ENCODE data around the gene ADORA2B.
A peak's percentile ranks its signal among the peaks of the same experiment; 100 is the strongest.
"Not testable (repeated sequence)": the region's sequence is repeated elsewhere in the genome, so short reads cannot be mapped to it uniquely, and the experiment has no call there.

Gene ADORA2B

GRCh38 chr17:15926039-15926740, 18.7 kb upstream of the ADORA2B start:
- DNase-seq: no peak

DNA sequence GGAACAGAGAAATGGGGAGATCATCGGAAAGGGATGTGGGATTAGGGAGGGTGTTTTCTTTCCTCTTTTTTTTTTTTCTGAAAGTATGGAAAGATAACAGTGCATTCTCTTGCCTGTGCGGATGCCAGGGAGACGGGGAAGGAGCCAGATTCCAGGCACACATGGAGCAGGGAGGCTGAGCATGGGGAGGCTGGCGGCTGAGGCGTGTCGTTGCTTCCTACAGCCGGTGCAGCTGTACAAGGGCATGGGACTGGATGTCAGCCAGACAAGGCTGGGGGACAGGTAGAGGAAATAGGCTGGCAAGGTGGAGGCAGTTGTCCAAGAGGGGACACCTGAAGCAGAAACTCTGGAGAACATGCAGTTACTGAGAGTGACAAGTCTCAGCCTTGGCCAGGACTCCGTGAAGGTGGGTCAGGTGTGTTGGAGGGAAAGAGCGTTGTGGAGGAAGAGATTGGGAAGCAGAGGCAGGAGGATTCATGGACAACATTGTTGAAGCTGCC, 16.6 kb upstream of the ADORA2B start:
- no peak for DNase-seq

- no peak for DNase-seq
Observed at GRCh38 chr17:15929941-15930340, 15.0 kb upstream of the ADORA2B start.

DNA sequence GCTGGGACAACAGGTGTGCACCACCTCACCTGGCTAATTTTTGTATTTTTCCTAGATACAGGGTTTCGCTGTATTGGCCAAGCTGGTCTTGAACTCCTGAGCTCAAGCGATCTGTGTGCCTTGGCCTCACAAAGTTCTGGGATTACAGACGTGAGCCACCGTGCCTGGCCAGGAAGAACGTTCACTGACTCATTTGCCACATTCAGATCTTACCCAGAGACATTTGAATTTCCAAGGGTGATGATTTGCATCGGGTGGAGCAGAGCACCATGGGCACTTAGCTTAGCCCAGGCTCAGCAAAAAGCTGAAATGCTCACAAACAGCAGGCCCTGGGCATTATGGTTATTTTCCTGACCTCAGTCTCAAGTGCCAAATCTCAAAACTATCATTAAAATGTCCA, 14.5 kb upstream of the ADORA2B start:
- no peak for DNase-seq

GRCh38 chr17:15931394-15931793, 13.5 kb upstream of the ADORA2B start:
- DNase-seq: no peak

DNA sequence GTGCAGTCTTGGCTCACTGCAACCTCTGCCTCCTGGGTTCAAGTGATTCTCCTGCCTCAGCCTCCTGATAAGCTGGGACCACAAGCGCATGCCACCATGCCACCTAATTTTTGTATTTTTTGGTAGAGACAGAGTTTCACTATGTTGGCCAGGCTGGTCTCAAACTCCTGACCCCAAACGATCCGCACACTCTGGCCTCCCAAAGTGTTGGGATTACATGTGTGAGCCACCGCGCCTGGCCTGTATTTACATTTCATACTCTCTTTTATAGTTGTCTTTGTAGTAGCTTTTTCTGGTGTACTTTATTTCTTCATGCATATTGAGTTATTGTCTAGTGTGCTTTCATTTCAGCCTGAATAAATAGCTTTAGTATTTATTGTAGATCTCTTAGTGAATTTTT, 10.1 kb upstream of the ADORA2B start:
- DNase-seq: no peak

GRCh38 chr17:15935891-15936290, 9.0 kb upstream of the ADORA2B start:
- DNase-seq: no peak

DNA sequence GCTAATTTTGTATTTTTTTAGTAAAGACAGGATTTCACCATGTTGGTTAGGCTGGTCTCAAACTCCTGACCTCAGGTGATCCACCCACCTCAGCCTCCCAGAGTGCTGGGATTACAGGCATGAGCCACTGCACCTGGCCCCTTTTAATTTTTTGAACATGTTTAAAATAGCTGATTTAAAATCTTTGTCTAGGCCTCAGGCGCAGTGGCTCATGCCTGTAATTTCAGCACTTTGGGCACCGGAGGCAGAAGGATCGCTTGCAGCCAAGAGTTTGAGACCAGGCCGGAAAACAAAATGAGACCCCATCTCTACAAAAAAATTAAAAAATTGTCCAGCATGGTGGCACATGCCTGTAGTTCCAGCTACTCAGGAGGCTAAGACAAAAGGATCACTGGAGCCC, 8.4 kb upstream of the ADORA2B start:
- not testable (repeated sequence) for DNase-seq

GRCh38 chr17:15941781-15942180, 3.1 kb upstream of the ADORA2B start:
- no peak for DNase-seq

- DNase-seq: no peak
Observed at GRCh38 chr17:15942207-15942833, 2.6 kb upstream of the ADORA2B start.

GRCh38 chr17:15943971-15944758, 765 bp upstream of the ADORA2B start:
- no peak for DNase-seq

- DNase-seq: peak; percentile 14
Observed at GRCh38 chr17:15945527-15946191, 729 bp downstream of the ADORA2B start.

DNA sequence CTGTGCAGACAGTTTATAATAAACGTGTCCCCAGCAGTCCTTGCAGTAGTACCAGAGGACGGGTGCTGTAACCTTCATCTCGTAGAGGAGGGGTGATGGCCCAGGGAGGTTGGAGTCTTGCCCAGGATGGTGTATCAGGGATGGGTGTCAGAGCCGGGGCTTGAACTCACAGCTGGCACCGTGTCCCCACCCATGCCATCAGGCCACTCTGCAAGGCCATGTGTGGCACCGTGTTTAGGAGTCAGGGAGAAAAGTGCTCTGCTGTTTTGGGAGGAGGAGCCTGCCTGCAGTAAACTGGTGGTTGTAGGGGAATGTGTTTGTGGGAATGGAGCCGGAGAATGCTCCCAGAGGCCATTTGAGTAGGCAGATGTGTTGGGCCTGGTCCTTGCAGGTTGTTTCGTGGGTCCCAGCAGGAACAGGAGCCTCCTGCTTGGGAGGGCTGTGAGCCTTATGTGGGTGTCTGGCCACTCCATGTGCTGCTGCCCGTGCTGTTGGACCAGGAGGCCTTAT, 1.7 kb downstream of the ADORA2B start:
- DNase-seq: no peak

- no peak for DNase-seq
Observed at GRCh38 chr17:15947271-15947670, 2.3 kb downstream of the ADORA2B start.

DNA sequence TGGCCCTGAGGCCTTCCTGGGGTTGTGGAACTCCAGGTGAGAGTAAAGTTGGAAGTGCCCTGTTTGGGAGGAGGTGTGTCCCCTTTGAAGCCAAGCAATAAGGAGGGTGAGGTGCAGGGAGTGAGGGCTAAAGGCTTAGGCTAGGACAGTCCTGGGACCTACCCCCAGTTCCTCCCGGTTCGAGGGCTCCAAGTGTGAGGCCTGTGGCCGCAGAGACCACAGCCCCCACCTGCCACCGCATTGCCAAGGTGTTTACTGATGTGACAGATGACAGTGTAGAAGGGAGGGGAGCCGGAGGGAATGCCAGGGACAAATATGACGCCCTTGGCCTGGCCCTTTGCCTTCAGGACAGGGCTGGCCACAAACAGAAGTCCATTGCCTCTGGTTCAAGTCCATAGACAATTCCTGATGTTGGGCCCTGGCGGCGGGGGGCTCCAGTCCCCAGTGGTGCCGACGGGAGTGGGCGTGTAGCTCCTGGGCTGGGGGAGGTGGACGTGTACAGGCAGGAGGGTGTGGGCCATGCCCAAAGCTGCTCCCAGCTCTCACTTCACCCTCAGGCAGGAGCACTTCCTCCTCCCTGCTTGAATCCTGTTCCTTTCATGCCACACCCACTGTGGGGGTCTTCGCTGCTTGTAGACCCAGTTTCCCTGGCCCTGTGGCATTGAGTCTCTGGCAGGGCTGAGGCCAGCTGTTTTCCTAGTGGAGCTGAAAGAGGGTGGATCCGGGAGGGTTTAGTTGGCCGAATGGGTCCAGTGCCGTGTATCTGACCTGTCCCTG, 3.2 kb downstream of the ADORA2B start:
- no peak for DNase-seq

DNA sequence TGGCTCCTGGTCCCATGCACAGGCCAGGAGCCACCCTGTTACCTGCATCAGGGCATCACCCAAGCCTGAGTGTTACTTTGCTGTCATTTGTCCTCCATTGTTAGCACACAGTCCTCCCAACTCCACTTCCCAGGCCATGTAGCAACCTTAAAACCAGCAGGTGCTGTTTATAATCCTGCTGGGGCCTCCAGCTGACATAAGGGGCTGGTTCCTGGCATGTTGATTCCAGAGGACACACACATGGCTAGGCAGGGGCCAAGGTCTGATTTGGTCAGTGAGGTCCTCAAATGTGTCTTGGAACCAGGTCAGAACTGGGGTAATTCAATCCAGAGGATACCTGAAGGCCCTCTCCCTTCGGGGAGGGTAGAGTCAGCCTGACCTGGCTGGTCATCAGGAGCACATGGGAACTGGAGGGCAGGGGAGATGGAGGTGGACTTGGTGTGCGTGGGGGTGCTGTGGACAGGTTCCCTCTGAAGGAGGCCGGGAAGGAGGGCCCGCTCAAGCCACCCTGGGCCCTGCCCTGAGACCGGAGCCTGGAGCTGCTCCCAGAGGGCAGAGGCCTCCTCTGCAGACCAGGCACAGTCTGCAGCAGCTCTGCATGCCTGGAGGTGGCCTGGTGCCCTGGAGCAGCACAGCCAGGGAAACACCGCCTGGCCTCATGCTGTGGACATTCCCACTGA, 6.6 kb downstream of the ADORA2B start:
- no peak for DNase-seq

DNA sequence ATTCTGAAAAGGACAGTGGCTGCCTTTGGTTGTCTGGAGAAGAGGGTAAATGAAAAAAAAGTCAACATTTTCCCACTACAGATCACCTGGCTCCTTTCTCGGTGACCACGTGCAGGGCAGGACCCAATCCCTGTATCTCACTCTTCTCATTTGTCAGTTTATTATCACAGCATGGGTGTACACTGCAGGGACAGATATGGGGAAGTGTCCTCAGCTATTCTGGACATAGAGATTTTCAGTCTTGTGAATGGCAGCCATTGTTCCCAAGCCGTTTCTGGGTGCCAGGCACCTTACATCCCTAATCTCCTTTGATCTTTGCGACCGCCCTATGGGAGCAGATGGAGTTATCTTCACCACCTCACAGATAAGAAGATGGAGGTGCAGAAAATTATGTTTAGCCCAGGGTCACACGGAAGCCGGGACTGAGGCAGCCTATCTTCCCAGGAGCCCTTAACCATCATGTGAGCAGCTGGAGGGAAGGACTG, 7.2 kb downstream of the ADORA2B start:
- DNase-seq: no peak

DNA sequence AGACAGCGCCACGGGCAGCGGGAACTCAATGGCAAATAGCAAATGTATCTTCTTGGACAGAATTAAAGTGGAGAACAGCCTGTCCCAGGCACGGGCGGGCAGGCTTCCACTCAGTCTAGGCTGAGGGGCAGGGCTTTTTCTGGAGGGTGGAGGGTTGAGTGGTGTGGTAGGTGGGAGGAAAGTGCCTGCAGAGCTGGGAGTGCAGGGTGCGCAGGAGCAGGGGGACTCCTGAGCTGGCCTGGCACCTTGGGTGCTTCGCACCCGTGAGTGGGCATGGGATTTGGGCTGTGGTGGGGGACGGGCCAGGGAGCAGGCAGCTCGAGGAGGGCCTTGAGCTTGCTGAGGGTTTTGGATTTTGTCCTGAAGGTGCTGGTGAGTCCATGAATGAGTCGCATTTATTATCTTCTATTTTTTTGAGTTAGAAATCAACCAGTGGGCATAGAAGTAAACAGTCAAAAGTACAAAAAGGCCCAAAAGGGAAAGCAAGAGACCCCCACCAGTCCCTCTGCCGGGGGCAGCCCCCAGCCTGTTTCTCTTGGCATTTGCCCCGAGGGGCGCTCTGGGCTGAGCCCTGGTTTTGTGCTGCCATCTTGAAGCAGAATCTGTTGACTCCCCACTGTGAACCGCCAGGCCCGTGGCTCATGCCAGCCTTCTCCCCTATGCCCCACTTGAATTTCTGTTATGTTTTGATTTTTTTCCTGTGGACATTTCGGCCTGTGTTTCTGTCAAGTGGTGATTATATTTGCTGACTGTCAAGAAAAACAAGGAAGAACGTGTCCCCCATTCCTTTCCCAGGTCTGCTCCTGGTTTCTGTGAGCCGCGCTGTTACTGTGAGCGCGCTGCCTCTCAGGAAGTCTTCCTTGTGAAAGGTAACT, 8.2 kb downstream of the ADORA2B start:
- no peak for DNase-seq

DNA sequence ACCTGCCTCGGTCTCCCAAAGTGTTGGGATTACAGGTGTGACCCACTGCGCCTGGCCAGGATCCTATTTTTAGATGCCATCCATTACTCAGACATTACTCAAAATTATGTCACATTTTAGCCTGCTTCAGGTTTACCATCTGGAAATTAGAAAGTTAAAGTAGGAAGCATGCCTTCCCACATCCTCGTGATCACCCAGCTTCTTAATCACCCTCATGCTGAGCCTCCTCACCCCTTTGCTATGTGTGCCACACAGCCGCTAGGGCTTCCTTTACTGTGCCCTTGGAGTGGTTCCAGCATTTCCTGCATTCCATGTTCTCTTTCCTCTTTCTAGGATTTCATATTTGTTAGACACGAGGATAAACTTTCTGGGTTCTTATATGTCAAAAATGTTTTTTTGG, 9.3 kb downstream of the ADORA2B start:
- DNase-seq: no peak

DNA sequence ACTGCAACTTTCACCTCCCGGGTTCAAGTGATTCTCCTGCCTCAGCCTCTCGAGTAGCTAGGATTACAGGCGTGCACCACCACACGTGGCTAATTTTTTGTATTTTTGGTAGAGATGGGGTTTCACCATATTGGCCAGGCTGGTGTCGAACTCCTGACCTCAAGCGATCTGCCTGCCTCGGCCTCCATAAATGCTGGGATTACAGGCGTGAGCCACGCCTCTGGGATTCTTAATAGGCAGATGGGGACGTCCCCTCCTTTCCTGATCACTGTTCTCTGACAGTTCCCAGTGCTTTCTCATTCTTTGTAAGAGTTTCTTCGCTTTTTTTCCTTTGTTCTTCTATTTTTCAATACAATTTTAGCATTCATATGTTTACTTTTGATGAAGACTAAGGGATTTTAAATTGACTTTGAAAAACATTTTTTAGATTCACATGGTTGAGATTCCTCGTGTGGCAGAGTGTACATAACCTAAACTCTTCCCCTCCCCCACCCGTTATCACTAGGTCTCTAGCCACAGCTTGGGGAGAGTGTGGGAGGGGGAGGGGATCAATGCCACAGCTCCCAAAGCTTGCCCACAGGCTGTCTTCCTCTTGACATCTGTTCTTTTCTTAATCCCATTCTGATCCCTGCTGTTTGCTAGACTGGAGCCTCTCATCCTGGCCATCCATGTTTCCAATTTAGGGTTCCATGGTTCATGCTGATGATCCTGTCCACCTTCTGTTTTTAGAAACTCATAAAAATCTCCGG, 11.0 kb downstream of the ADORA2B start:
- no peak for DNase-seq

Data from stimulated activated CD4-positive, alpha-beta T cell treated with anti-CD3 and anti-CD28 coated beads, Interleukin-1b, Interleukin-23, amount 100 ng/mL, for 48 hours (primary cell).